Measurements from ENCODE around the gene DDX24.

DDX24 gene

DNA sequence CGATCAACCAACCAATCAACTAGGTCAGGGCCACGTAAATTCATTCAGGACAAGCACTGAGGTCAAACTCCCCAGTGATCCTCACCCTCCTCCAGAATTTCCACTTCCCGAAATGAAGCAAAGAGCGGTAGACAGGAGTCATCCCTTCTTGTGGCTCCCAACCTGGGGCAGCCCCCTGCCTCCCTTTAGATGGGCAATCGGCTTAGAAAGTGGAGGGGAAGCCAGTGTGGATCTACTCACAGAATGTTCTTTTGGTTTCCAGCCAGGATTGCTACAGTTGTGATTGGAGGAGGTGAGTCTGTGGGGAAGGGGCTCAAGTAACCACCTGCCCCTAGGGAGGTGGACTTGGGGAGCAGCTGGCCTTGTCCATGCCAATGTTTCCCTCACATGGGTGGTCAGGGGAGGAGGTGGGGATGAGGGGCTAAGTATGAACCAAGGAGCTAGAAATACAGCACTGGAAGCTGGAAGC is 33.6 kb upstream of the DDX24 start:
- no peak for DNase-seq

DNA sequence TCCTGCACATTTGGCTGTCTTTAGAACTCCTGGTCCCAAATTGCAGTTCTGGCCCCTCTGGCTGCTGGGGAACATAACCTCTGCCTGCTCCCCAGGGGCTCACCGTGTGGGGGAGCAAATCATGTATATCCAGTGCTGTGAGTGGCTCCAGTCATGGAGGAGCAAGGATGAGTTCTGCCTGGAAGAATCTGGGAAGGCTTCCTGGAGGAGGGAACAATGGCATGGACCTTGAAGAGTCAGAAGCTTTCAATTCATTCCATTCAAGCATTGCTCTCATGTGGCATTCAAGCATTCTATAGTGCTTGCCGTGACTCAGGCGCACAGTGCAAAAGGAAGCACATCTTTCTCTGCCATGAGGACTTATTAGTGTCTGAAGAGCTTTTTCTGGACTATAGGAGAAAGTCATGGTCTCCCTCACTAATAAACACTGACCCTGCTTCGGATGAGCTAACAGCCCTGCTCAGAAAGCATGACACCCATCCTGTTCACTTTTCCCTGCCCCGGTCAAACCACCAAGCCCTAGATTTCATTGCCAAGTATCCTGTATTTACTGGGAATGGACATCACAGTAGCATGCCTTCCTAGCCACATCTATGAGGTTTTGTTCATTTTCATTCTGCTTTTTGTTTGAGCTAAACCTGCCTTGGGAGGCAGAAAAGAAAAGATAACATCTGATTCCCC is 33.0 kb upstream of the DDX24 start:
- DNase-seq: no peak

DNA sequence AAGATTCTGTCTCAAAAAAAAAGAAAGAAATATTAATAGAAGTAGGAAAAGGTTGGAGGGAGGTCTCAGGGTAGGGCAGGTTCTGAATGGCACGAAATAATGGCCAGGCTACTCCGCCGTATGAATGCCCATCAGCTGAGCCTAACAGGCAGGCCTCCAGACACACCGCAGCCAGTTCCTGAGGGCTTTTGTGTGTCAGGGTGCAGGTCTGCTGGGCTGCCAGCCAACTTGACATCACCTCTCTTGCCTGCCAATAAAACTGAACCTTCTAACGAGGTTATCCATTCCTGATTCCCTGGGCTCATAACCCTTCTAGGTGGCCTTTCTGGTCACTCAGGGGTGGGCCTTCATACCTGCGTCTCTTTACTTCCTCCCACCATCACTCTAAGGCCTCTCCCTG is 32.5 kb upstream of the DDX24 start:
- no peak for DNase-seq

DNA sequence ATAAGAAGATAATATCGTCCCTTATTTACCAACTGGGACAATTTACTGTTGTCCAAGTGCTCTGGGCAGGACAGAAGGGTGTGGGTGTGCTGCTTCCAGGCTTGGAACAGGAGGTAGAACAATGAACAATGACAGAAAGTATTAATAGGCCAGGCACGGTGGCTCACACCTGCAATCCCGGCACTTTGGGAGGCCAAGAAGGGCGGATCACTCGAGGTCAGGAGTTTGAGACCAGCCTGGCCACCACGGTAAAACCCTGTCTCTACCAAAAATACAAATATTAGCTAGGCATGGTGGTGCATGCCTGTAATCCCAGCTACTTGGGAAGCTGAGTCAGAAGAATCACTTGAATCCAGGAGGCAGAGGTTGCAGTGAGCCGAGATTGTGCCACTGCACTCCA is 32.1 kb upstream of the DDX24 start:
- DNase-seq: no peak

DNA sequence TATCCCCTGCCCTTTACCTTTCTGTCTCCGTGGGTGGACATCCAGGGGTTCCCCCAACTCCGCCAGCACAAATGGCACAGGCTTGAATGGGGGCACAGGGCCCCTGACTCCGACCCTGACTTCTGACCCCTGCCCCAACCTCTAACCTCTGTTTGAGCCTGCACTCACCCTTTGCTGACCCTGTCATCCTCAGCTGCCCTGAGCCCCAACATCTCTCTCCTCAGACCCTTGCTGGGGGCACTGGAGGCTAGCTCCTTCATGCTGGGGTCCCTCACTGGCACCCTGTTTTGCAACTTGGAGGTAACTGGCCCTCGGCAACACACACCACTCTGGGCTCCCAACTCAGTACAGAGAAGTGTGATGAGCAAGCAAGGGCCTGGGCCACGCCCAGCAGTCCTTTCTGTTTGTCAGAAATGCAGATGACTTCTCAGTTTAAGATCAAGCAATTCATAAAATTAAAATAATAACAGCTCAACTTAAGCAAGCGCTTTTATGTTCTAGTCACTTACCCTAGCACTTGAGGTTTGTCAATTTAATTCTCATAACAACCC is 31.6 kb upstream of the DDX24 start:
- DNase-seq: no peak

DNA sequence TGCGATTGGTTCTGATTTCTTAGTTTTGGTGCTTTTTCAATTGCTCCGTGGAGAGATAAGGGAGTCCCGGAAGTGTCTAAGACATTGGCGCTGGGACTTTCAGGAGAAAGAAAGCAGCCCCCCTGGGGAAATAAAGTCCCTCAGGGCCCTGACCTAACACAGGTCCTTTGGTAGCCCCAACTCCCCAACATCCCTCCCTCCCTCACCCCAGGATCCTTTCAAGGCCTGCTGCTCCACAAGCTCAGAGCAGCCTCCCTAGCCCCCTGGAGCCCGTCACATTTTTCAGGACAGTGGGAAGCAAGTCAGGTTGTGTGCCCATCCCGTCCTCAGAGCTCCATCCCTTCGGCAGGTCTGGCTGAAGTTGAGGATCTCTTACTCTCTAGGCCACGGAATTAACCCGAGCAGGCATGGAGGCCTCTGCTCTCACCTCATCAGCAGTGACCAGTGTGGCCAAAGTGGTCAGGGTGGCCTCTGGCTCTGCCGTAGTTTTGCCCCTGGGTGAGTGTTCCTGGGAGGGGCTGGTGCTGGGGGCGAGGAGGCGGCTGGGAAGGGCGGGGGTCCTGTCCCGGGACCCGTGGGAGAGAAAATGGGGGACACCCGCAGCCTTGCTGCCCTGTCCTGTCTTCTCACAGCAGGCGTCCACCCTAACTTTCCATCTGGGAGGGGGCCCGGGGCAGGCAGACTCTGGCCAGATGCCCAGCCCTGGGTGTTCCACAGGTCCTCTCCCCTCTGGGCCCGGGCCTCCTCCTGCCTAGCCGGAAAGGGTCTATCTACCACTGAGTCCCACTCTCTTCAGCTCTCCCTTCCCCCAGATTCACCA is 30.5 kb upstream of the DDX24 start:
- no peak for DNase-seq

DNA sequence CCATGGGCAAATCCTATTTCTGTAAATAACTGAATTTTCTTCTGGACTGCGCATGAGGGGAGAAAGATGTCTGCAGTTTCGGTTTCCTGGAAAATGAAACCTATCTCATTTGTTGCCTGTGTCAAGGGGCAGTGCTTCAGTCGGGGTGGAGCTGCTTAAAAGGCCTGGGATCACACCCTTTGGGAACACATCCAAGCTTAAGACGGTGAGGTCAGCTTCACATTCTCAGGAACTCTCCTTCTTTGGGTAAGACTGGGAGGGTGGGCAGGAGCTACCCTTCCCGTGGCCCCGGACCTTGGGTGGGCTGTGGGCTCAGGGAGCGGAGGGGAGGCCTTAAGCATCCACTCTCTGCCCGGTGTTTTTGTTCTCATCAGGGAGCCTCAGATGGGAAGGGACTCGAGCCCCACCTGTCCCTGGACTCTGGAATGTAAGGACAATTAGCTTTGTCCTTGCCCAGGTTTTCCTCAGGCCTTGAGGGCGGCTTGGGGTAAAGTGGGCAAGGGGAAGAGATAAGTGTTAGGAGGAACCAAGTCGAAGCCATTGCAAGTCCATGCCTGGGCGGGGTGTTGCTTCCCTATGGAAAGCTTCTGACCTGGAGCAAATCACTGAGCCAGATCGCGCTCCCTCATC is 29.7 kb upstream of the DDX24 start, which contains the start of gene IFI27:
Gene IFI27, plus strand, starts transcription at position 185 of the 630 bp plus-strand sequence.
- no peak for DNase-seq

DNA sequence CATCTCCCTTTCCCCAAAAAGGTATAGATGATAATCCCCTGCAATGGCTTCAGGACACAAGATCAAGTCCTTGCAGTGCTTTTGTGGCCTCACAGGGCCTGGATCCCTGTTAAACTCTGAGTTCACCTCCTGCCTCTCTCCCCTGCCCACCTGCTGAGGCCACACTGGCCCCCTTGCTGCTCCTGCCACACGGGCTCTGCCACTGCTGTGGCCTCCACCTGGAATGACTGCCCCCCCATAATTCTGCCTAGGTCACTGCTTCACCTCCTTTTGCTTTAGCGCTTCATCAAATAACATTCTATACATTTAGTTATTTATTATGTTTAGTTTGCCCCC is 28.9 kb upstream of the DDX24 start:
- no peak for DNase-seq

DNA sequence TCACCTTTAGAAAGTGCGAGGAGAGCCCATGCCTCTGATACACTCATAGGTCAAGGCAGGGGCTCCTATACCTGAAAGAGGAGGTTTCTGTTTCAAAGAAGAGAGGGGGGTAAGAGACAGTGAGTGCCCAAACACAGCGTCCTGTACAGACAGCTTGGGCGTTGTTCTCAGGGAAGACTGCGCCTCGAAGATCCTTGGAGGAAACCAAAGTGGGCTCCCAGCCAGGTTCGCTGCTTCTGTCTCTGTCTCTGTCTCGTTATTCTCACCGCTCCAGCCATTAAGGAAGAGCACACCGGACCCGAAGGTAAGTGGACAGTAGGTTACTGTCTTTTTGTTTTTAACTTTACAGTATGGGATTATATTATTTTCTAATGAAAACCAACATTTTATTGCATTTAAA is 23.7 kb upstream of the DDX24 start:
- no peak for DNase-seq

DNA sequence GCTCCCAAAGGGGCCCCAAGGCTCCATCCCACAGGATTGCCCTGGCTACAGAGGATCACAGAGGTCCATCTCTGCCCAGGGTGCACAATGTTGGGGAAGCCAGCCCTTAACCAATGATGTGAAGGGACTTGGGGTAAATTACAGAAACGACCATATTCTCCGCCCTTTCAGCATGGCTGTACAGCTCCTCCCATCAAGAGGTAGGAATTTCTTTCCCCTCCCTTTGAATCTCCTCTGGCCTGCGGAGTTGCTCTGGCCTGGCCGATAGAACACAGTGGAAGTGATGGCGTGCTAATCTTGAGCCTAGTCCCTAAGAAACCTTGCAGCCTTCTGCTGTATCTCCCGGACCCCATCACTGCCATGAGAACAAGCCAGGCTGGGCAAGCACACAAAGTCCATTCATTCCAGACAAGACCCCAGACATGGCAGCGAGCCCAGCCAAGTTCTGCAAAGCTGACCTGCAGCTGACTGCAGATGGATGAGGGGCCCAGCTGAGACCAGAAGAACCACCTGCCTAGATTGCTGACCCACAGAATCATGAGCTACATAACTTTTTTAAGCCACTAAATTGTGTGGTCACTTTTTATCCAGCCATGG is 22.6 kb upstream of the DDX24 start:
- DNase-seq: no peak

DNA sequence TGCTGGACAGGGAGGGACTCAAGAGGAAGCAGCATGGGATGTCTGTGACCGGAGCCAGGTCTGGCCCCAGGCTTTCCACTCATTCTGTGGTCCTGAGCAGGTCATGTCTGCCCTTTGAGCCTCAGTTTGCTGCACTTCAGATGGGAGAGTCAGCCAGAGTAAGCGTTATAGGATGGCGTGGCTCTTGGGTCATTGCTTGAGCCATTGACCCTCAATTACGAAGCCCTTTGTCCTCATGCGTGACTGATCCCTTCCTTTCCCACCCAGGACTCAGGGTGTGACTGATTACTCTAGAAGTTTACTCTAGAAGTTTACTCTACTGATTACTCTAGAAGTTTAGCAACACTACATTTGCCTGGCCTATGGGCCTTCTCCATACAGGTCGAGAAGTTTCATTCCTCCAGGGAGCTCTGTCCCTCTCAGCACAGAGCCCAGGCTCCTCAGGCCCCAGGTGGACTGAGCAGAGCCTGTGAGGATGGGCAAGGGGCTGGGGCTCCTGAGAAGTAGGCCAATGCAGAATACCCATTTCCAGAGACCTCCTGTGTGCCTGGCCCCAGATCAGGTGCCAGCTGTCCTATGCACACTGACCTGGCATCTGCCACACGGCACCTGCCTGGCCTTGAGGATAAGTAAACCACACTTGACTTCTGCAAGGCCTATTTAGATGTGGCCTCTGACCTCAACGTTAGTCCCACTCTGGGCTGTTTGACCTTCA is 21.9 kb upstream of the DDX24 start:
- no peak for DNase-seq

DNA sequence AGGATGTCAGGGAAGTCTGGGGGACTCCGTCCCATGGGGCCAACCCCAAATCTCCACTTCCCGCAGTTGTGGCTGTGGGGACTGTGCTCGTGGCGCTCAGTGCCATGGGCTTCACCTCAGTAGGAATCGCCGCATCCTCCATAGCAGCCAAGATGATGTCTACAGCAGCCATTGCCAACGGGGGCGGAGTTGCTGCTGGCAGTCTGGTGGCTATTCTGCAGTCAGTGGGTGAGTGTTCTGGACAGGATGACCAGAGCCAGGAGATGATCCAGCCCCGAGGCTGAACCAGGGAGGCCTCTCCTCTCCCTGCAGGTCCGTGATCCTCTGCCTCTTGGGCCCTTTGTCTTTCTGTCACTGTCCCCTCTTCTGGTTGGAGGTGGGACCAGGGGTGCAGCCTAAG is 20.7 kb upstream of the DDX24 start:
- DNase-seq: no peak

DNA sequence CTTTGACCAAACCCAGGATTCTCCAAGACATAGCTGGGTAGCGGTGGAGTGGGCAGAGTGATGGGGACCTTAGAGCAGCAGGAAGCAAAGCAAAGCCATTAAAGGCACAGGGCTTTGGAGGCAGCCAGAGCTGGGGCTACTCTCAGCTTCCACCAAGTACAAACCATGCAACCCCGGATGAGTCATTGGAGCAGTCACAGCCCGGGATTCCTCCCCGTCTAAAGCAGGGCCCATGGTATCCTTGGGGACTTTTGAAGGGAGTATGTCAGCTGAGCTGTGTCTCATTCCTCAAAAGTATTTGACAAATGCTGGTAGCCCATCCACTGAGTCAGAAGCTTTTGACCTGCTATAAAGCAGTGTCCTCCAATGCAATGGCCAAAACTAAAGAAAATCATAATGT is 19.8 kb upstream of the DDX24 start:
- DNase-seq: no peak

DNA sequence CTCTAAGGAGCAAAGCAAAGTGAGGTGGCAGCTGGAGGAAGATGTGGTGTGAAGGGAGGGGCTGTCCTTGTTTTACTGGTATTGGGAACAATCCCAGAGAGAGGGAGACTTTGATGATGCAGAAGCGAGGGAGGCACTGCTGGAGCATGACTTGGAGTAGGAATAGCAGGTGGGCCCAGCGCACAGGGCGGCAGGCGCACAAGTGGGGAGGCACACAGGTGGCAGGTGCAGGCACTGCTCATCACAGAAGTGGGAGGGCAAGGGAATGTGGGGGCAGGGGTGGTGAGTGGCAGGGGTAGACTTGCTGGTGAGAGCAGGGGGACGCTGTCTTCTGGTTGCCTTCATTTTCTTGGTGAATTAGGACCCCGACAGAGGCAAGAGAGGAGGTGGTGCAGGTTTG is 18.0 kb upstream of the DDX24 start:
- no peak for DNase-seq

DNA sequence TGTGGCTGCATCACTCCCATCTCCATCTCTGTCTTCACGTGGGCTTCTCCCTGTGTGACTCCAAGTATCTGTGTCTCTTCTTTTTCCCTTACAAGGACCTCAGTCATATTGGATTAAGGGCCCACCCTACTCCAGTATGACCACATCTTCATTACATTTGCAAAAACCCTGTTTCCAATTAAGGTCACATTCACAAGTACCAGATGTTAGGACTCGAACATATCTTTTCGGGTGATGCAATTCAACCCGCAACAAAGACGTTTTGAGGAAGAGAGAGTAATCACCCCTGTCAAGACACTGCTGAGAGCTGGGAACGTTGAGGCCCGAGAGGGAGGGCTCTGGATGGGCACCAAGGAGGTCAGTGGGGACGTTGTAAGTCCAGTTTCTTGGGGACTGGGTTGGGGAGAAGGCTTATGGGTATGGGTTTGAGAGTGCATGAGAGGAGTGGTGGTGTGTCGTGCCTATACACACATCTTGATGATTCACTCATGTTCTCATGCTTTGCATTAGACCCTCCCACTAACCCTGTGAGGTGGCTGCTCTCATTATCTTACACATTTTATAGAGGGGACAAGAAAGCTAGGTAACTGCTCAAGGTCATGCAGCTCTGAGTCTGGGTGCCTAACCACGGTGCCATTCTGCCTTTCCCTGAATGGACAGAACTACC is 17.5 kb upstream of the DDX24 start:
- DNase-seq: no peak

DNA sequence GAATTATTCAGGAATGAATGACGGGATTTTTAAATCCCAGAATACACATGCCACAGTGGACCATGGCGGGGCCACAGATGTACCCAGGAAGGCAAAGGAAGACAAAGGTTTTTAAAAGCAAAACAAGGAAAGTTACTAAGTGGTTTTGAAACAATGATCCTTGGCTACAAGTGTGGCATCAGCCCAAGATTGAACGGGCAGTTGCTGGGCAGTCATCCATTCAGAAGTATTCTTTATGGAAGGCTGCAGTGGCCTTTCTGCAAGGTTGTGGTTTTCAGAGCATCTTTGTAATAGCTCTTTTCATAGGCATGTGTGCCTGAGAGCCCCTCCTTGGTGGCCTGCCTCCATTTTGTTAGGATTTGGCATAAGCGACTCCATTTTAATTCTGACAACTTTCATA is 16.1 kb upstream of the DDX24 start:
- DNase-seq: no peak

DNA sequence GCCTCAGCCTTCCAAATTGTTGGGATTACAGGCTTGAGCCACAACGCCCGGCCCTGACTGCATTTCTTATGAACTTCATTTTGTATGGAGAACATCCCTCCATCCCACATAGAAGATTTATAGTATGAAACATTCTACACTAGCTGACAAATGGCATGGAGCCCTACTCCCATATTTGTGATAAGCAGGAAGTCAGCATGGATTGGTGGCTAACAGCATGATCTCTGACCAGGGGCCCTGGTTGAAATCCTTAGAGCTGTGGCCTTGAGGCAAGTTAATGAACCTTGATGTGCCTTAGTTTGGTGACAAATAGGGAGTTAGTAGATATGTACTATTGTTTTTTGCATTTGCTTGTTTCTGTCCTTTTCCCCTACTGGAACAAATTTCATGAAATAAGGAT is 12.4 kb upstream of the DDX24 start:
- DNase-seq: no peak

DNA sequence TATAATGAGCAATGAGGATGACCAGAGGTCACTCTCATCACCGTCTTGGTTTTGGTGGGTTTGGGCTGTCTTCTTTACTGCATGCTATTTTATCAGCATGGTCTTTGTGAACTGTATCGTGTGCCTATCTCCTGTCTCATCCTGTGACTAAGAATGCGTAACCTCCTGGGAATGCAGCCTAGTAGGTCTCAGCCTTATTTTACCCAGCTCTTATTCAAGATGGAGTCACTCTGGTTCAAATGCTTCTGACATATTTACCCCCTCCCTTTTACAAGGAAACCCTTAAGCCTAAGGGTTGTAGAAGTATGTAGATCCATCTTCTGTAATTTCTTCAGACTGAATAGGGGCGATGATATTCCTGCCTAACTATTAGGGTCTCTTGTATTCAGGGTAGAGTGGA is 8.5 kb upstream of the DDX24 start:
- no peak for DNase-seq

DNA sequence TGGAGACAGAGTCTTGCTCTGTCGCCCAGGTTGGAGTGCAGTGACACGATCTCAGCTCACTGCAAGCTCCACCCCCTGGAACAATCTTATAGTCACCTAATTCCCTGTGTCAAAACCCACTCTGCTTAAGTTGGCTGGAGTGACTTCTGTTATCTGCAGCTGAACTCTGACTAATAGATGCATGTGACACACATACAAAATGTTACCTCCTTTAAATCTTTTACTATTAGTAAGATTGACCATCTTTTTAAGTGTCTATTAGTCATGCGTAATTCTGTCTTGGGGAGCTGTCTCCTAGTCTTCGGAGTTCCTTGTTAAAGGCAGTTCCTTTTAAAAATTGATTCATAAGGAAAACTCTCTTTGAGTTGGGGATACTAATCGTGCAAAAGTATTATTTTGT is 7.5 kb upstream of the DDX24 start:
- no peak for DNase-seq

DNA sequence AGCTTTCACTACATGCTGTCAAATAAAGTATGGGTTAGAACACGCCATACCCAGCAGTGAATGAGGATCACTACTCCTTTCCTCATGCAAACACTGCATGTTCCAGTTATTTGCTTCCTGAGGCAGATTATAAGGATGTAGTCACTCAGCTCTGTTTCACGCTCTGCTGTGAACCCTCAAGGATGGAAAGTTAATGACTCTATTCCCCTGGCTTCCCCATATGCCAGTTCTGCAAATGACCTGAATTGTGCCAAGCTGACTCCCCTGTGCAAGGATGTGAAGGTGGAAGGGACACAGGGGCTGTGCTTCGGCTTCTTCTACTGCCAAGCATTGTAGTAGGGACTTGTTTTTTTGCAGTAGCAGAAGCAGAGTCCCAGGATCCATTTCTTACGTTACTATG is 6.9 kb upstream of the DDX24 start:
- DNase-seq: no peak

DNA sequence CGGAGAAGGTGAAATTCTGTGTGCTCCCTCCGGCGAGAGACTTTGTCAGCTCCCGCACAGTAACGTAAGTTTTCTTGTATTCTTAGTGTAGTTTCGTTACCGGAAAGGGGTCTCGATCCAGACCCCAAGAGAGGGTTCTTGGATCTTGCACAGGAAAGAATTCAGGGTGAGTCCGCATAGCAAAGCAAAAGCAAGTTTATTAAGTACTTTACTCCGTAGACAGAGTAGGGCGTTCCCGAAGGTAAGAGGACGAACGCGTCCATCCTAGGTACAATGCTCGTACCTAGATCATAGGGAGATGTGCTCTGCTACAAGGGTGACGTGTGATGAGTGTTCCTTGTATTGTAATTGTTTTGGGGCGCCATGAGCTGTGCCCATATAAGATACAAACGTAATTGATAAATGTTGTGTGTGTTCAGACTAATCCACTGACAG is 401 bp upstream of the DDX24 start:
- DNase-seq: no peak

All from CD4-positive, alpha-beta T cell treated with Interleukin-17A for 1 hour (primary cell).